ENCODE data around the gene ARCN1. TPM values are rescaled to one million over a fixed set of nuclear protein-coding genes. Genes with fewer than 3 reads are reported as not detected.

Gene ARCN1
- total and polyA plus RNA-seq, 9 of the 15 experiments (the other 6 are each of a cell fraction or from before 2014, with no cell fraction given) = 30.0 to 224 (median 76.4) TPM

GRCh38 chr11:118530683-118531596 is 41.3 kb upstream of the ARCN1 start, which contains the start of gene TMEM25 (continued):
- TF ChIP-seq RCOR1 (IDR thresholded peaks at IDR 0.05; ENCODE audit: borderline replicate concordance in 1 of 2, low read depth in 2 of 2, low read length in 2 of 2) (peak in 1 of 2 experiments; percentile 56; a peak in 1 of 4 replicates), LEF1 (IDR thresholded peaks at IDR 0.05) (no peak), SMAD1 (IDR thresholded peaks at IDR 0.05; ENCODE audit: low read depth, low read length, partially characterized antibody) (no peak), RNF2 (IDR thresholded peaks at IDR 0.05) (peak; percentile 69), RBBP5 (IDR thresholded peaks at IDR 0.05; ENCODE audit: borderline replicate concordance, insufficient read depth, low read length, poor library complexity, severe bottlenecking) (peak; percentile 96), REST (IDR thresholded peaks at IDR 0.05; ENCODE audit: borderline replicate concordance) (peak; percentile 94), REST (CRISPR knock-in tag; IDR thresholded peaks at IDR 0.05; ENCODE audit: low read depth) (no peak), NFXL1 (CRISPR knock-in tag; IDR thresholded peaks at IDR 0.05) (no peak), PREB (CRISPR knock-in tag; IDR thresholded peaks at IDR 0.05) (0 out of 2 replicates have a peak, but pooled peaks have one; percentile 10), RERE (CRISPR knock-in tag; IDR thresholded peaks at IDR 0.05; ENCODE audit: borderline replicate concordance) (no peak), TCF3 (CRISPR knock-in tag; IDR thresholded peaks at IDR 0.05) (no peak; the same call in 1 of the 2 replicates)

All from K562 (cell line).